ENCODE data around the gene HIRA.
"Not testable (repeated sequence)": the region's sequence is repeated elsewhere in the genome, so short reads cannot be mapped to it uniquely, and the experiment has no call there.

Gene HIRA

GRCh38 chr22:19356708-19357269 lies 74.7 kb downstream of the HIRA start:
- peak; percentile 10 for DNase-seq (ENCODE audit: low spot score)

- DNase-seq (ENCODE audit: low spot score): peak; percentile 18
These were observed 75.9 kb downstream of the HIRA start for GRCh38 chr22:19355413-19356157.

- DNase-seq (ENCODE audit: low spot score): peak; percentile 5
These were observed 77.3 kb downstream of the HIRA start for GRCh38 chr22:19354201-19354600.

GRCh38 chr22:19353363-19354131 lies 78.0 kb downstream of the HIRA start:
- peak; percentile 23 for DNase-seq (ENCODE audit: low spot score)

- peak; percentile 14 for DNase-seq (ENCODE audit: low spot score)
These were observed 78.8 kb downstream of the HIRA start for GRCh38 chr22:19352766-19353165.

- DNase-seq (ENCODE audit: low spot score): peak; percentile 3
These were observed 79.3 kb downstream of the HIRA start for GRCh38 chr22:19352217-19352616.

GRCh38 chr22:19351604-19352003 lies 79.9 kb downstream of the HIRA start:
- no peak for DNase-seq (ENCODE audit: low spot score)

- DNase-seq (ENCODE audit: low spot score): no peak
These were observed 80.6 kb downstream of the HIRA start for GRCh38 chr22:19350947-19351346.

- no peak for DNase-seq (ENCODE audit: low spot score)
These were observed 81.1 kb downstream of the HIRA start for GRCh38 chr22:19350476-19350859.

GRCh38 chr22:19349778-19350475 lies 81.6 kb downstream of the HIRA start:
- DNase-seq (ENCODE audit: low spot score): no peak

- peak; percentile 18 for DNase-seq (ENCODE audit: low spot score)
These were observed 84.8 kb downstream of the HIRA start for GRCh38 chr22:19346677-19347265.

- DNase-seq (ENCODE audit: low spot score): no peak
These were observed 87.1 kb downstream of the HIRA start for GRCh38 chr22:19344420-19344819.

- no peak for DNase-seq (ENCODE audit: low spot score)
These were observed 88.1 kb downstream of the HIRA start for GRCh38 chr22:19343470-19343869.

- no peak for DNase-seq (ENCODE audit: low spot score)
These were observed 90.0 kb downstream of the HIRA start for GRCh38 chr22:19341500-19341899.

- no peak for DNase-seq (ENCODE audit: low spot score)
These were observed 94.4 kb downstream of the HIRA start for GRCh38 chr22:19337137-19337536.

GRCh38 chr22:19336133-19337075 lies 95.1 kb downstream of the HIRA start:
- no peak for DNase-seq (ENCODE audit: low spot score)

- no peak for DNase-seq (ENCODE audit: low spot score)
These were observed 99.6 kb downstream of the HIRA start for GRCh38 chr22:19331975-19332374.

- no peak for DNase-seq (ENCODE audit: low spot score)
These were observed 100.1 kb downstream of the HIRA start for GRCh38 chr22:19331474-19331873.

GRCh38 chr22:19330865-19331418 lies 100.6 kb downstream of the HIRA start:
- DNase-seq (ENCODE audit: low spot score): peak; percentile 22

GRCh38 chr22:19330205-19330604 lies 101.3 kb downstream of the HIRA start:
- DNase-seq (ENCODE audit: low spot score): not testable (repeated sequence)

- no peak for DNase-seq (ENCODE audit: low spot score)
These were observed 102.1 kb downstream of the HIRA start for GRCh38 chr22:19329454-19329853.

Measured in D341Med (cell line).